GM21447 (cell line): ENCODE results near the gene PPP1R9B.

Source experiments
- ATAC-seq: cut with Tn5 transposase; IDR thresholded peaks from one replicate; pipeline ENCODE4 v1.9.1; 2021; ENCODE audit not compliant: unreplicated experiment

The PPP1R9B gene

GRCh38 chr17:50144845-50145531, 5.5 kb downstream of the PPP1R9B start:
- ATAC-seq = no peak

- no peak for ATAC-seq
Observed at GRCh38 chr17:50144355-50144754, 6.1 kb downstream of the PPP1R9B start.

GRCh38 chr17:50143461-50144176, 6.9 kb downstream of the PPP1R9B start:
- no peak for ATAC-seq

GRCh38 chr17:50141745-50142110, 8.7 kb downstream of the PPP1R9B start:
- ATAC-seq = no peak

- no peak for ATAC-seq
Observed at GRCh38 chr17:50141026-50141744, 9.3 kb downstream of the PPP1R9B start.

- no peak for ATAC-seq
Observed at GRCh38 chr17:50139950-50140885, 10.3 kb downstream of the PPP1R9B start.

GRCh38 chr17:50139185-50139783, 11.2 kb downstream of the PPP1R9B start:
- no peak for ATAC-seq

GRCh38 chr17:50137042-50137441, 13.4 kb downstream of the PPP1R9B start:
- no peak for ATAC-seq

- ATAC-seq = no peak
Observed at GRCh38 chr17:50136096-50136687, 14.3 kb downstream of the PPP1R9B start.

GRCh38 chr17:50135316-50136095, 15.0 kb downstream of the PPP1R9B start:
- no peak for ATAC-seq

- no peak for ATAC-seq
Observed at GRCh38 chr17:50134206-50135110, 16.0 kb downstream of the PPP1R9B start.

GRCh38 chr17:50133769-50134099, 16.7 kb downstream of the PPP1R9B start:
- ATAC-seq = no peak

GRCh38 chr17:50133028-50133768, 17.3 kb downstream of the PPP1R9B start:
- no peak for ATAC-seq

- no peak for ATAC-seq
Observed at GRCh38 chr17:50132104-50132794, 18.2 kb downstream of the PPP1R9B start.

- no peak for ATAC-seq
Observed at GRCh38 chr17:50130559-50131305, 19.7 kb downstream of the PPP1R9B start.

GRCh38 chr17:50129728-50130558, 20.5 kb downstream of the PPP1R9B start, which contains the start of gene SAMD14:
Gene SAMD14, minus strand, starts transcription at chr17:50130160. Its CDS starts 5,201 bp downstream, at chr17:50124959.
- ATAC-seq = no peak
